HFF-Myc (cell line): ENCODE data around the gene MROH9.

ENCODE experiments used
- DNase-seq: peaks from one replicate; pipeline ENCODE4 v3.0.0-alpha.2; 2011; ENCODE audit warnings: low read depth; ENCODE audit errors: extremely low read depth
- H3K4me3 ChIP-seq: replicated peaks from 2 replicates; pipeline ENCODE4 v1.5.1; 2011; ENCODE audit warnings: low read depth, mild to moderate bottlenecking, control low read depth, low read length
- CTCF ChIP-seq: IDR thresholded peaks from 2 replicates; pipeline ENCODE4 v1.5.1; 2012; ENCODE audit warnings: mild to moderate bottlenecking, low read depth, low read length, control low read depth; ENCODE audit errors: missing control alignments

MROH9 gene

GRCh38 chr1:170935231-170935630, at the start of gene MROH9:
MROH9 (plus strand) TSS chr1:170935534; CDS start chr1:170945557, 10,023 bp downstream.
- no peak for DNase-seq
- no peak for TF ChIP-seq CTCF

GRCh38 chr1:170885551-170885950, 49.8 kb upstream of the MROH9 start:
- H3K4me3 ChIP-seq = no peak overlapping the region
- no peak for DNase-seq
- no peak for TF ChIP-seq CTCF

More at GRCh38 chr1:170935231-170935630, at the start of gene MROH9:
- no peak within 1 kb of the TSS for H3K4me3 ChIP-seq

GRCh38 chr1:170886460-170886859, 48.9 kb upstream of the MROH9 start:
- no peak for DNase-seq
- TF ChIP-seq CTCF = no peak
- H3K4me3 ChIP-seq = no peak overlapping the region

GRCh38 chr1:170887726-170888125, 47.6 kb upstream of the MROH9 start:
- no peak for DNase-seq
- H3K4me3 ChIP-seq = no peak overlapping the region
- no peak for TF ChIP-seq CTCF

GRCh38 chr1:170891872-170892271, 43.5 kb upstream of the MROH9 start:
- TF ChIP-seq CTCF = no peak
- no peak for DNase-seq
- no peak overlapping the region for H3K4me3 ChIP-seq

GRCh38 chr1:170893655-170894297, 41.6 kb upstream of the MROH9 start:
- TF ChIP-seq CTCF = no peak
- H3K4me3 ChIP-seq = no peak overlapping the region
- peak; percentile 65 for DNase-seq

GRCh38 chr1:170903961-170904360, 31.4 kb upstream of the MROH9 start:
- TF ChIP-seq CTCF = no peak
- no peak for DNase-seq
- no peak overlapping the region for H3K4me3 ChIP-seq
